AG04450 (cell line): Measurements from ENCODE around the gene PEA15. TPM values are rescaled to one million over a fixed set of nuclear protein-coding genes. Genes with fewer than 3 reads are reported as not detected.

Experiments
- CTCF ChIA-PET: fragments of 300-600, 350-600 bp; formaldehyde crosslinking; extraction: SDS; loops from one replicate; lab custom pipeline; 2022; ENCODE audit warnings: antibody characterized with exemption, inconsistent platforms; lab: Charles Lee
- POLR2A ChIA-PET: fragments of 350-600 bp; formaldehyde crosslinking; extraction: SDS; loops from one replicate; lab custom pipeline; 2021; ENCODE audit warnings: antibody characterized with exemption, inconsistent platforms; lab: Yijun Ruan, JAX
- DNase-seq: peaks from one replicate; pipeline ENCODE4 v3.0.0-alpha.2; 2011; ENCODE audit warnings: low read depth, low spot score
- H3K27ac ChIP-seq: one replicate; pipeline ENCODE4 v1.5.1; 2012; ENCODE audit warnings: low read depth, low read length, control low read depth
- H3K27me3 ChIP-seq: one replicate; pipeline ENCODE4 v1.6.0; 2012; ENCODE audit warnings: low read length; ENCODE audit not compliant: control insufficient read depth, insufficient read depth
- H3K4me3 ChIP-seq: 2 replicates; pipeline ENCODE4 v1.5.1; 2011; ENCODE audit warnings: mild to moderate bottlenecking, low read depth, low read length, control low read depth
- H3K9me3 ChIP-seq: 2 replicates; pipeline ENCODE4 v1.5.1; 2012; ENCODE audit warnings: low read length; ENCODE audit not compliant: control insufficient read depth, insufficient read depth
- polyA plus RNA-seq: library from polyadenylated mRNA; depleted of rRNA; stranded (reverse); fragments of >200 nt; gene quantifications from 2 replicates; pipeline ENCODE4 v1.2.3, GENCODE V29; 2011
- TF ChIP-seq, protein P1 (sequence below): IDR thresholded peaks from 2 replicates; pipeline ENCODE4 v1.5.1; 2011; ENCODE audit warnings: low read depth, low read length, control low read depth, inconsistent platforms

PEA15 gene
- polyA plus RNA-seq, 1 experiment: 512 TPM

DNA sequence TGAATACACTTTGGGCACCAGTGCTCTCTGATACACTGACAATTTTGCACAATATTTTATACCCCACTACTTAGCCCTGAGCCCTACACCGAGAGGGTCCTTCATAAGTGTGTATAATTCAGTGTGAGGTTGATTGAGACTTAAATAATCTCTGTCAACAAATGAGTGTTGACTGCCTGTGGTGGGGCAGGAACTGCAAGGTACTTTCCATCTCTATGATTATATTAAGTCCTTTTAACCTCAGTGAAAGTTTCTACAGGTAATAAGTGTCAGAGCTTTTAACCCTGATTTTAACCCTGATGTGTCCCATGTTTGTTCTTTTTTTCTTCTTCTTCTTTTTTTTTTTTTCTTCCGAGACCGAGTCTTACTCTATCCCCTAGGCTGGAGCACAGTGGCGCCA, 9.0 kb upstream of the PEA15 start:
- Histone ChIP-seq H3K4me3 (no peak overlapping the region), H3K27ac (no peak overlapping the region), H3K9me3 (no peaks in the 10 kb centered on the region), H3K27me3 (peaks cover 12% of the 10 kb centered on the region)
- ChIA-PET POLR2A (interaction anchor here (1.3 kb wide), 1 partner anchor 23 kb away, joined by 4 read pairs; no protein-coding TSS in a partner anchor), CTCF (interaction anchor here (0.6 to 1.7 kb wide), 5 partner anchors 24 to 260 kb away, joined by 3 to 13 read pairs (median 5); no protein-coding TSS in a partner anchor)
- no peak for DNase-seq
- TF ChIP-seq, protein P1, sequence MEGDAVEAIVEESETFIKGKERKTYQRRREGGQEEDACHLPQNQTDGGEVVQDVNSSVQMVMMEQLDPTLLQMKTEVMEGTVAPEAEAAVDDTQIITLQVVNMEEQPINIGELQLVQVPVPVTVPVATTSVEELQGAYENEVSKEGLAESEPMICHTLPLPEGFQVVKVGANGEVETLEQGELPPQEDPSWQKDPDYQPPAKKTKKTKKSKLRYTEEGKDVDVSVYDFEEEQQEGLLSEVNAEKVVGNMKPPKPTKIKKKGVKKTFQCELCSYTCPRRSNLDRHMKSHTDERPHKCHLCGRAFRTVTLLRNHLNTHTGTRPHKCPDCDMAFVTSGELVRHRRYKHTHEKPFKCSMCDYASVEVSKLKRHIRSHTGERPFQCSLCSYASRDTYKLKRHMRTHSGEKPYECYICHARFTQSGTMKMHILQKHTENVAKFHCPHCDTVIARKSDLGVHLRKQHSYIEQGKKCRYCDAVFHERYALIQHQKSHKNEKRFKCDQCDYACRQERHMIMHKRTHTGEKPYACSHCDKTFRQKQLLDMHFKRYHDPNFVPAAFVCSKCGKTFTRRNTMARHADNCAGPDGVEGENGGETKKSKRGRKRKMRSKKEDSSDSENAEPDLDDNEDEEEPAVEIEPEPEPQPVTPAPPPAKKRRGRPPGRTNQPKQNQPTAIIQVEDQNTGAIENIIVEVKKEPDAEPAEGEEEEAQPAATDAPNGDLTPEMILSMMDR: no peak

DNA sequence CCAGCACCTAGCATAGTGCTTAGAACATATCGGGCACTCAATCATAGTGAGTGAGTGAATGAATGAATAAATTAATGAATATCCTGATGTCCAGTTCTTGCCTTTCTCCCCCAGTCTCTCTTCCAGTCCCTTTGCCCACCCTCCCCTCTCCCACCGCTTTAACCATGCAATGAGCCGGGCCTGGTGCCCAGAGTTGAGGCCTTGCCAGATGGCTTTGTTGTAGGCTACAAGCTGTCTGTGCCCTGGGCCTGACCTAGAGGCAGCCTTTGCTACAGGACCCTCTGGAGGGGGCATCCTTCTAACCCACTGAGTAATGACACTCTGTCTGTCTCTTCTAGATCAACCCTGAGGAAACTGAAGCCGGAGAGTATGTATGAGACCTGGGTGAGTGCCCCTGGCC, 8.0 kb upstream of the PEA15 start:
- no peak overlapping the region for H3K4me3 ChIP-seq
- ChIA-PET POLR2A (no interaction called here), CTCF (interaction anchor here (1.6 kb wide), 1 partner anchor 111 kb away, joined by 4 read pairs; no protein-coding TSS in a partner anchor)
- TF ChIP-seq, protein P1: no peak
- no peaks in the 10 kb centered on the region for H3K9me3 ChIP-seq
- peaks cover 12% of the 10 kb centered on the region for H3K27me3 ChIP-seq
- no peak for DNase-seq
- no peak overlapping the region for H3K27ac ChIP-seq

DNA sequence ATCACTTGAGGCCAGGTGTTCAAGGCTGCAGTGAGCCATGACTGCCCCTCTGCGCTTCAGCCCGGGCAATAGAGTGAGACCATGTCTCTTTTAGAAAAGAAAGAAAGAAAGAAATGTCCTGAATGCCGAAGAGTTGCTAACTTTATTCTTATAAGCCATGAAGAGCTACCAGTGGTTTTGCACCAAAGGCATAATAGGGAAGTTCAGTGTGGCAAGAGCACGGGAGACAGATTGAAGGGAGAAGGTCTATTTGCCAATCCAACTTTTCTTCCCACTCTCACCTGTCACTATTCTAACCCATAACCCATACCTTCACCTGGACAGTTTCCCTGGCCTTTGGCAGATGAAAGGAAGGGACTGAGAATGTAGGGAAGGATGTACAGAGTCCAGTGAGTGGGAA, 4.4 kb upstream of the PEA15 start:
- POLR2A ChIA-PET: no interaction called here
- H3K27me3 ChIP-seq: peaks cover 3% of the 10 kb centered on the region
- no peak for DNase-seq
- CTCF ChIA-PET: interaction anchor here (0.9 to 9.2 kb wide), 4 partner anchors 8 to 115 kb away, joined by 4 to 130 read pairs (median 10); no protein-coding TSS in a partner anchor
- TF ChIP-seq, protein P1: no peak
- H3K4me3 ChIP-seq: no peak overlapping the region
- peaks cover 2% of the 10 kb centered on the region; the same call in 1 of the 2 replicates for H3K9me3 ChIP-seq
- no peak overlapping the region for H3K27ac ChIP-seq

DNA sequence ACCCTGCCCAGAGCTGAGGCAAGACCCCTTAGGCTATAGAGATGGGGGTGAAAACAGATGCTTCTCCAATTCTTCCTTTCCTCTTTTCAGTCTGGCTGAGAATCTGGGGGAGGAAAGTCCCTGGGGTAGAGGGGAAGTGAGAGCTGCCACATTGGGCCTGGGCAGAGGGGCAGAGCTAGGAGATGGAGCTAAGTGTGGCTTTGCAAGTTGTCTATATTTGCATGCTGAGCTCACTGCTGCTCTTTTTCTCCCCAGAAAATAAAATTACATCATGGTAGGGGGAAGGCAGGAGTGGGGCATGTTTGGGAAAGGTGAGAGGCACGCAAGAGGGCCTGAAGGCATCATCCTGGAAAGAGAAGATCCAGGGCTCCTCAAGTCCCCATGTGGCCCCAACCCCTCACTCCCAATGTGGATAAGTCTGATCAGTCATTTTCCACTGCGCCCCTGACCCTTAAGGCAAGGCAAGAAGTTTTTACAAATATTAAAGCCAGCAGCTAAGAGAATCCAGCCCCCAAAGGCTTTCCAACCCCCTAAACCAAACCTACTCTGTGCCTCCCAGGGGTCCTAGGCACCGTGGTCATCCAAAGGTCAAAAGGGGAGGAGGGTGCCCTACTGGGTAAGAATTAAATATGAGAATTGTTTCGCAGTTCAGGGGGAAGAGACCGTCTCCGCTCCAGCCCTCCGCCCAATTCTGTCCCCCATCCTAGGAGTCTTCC, 500 bp upstream of the PEA15 start:
- CTCF ChIA-PET: interaction anchor here (0.6 to 9.2 kb wide), 6 partner anchors 12 to 157 kb away, joined by 4 to 130 read pairs (median 8); no protein-coding TSS in a partner anchor
- H3K27ac ChIP-seq: peak overlapping the region; percentile 52
- H3K27me3 ChIP-seq: no peaks in the 10 kb centered on the region
- TF ChIP-seq, protein P1: no peak
- H3K9me3 ChIP-seq: peaks cover 2% of the 10 kb centered on the region; the same call in 1 of the 2 replicates
- POLR2A ChIA-PET: no interaction called here
- no peak for DNase-seq
- H3K4me3 ChIP-seq: peak overlapping the region; percentile 43

DNA sequence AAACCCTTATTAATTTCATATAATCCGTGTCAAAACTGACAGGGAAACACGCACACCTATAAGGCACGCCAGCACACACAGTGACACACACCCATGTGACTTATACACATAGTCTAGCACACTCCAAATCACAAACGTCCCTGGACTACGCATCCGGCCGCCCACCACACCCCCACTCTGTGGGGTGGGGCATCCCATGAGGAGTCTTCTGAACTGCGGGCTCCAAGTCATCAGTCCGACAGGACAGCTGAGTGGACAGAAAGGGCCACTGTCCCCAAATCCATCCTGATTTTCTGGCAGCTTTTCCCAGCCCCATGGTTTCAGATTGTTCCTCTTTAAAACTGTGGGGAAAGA, 829 bp downstream of the PEA15 start:
- POLR2A ChIA-PET: interaction anchor here (0.7 to 1.0 kb wide), 3 partner anchors 12 to 56 kb away, joined by 3 read pairs; partner anchors contain the start of gene DCAF8

More for the DNA sequence above, 829 bp downstream of the PEA15 start:
- Histone ChIP-seq H3K9me3 (peaks cover 2% of the 10 kb centered on the region; the same call in 1 of the 2 replicates), H3K27me3 (no peaks in the 10 kb centered on the region), H3K27ac (peak overlapping the region; percentile 75), H3K4me3 (peak overlapping the region; percentile 95)
- no peak for DNase-seq
- TF ChIP-seq, protein P1: no peak
- CTCF ChIA-PET: interaction anchor here (1.1 to 9.2 kb wide), 5 partner anchors 13 to 105 kb away, joined by 4 to 130 read pairs (median 6); no protein-coding TSS in a partner anchor
